Measurements from ENCODE around the gene ZCCHC4. TPM values are rescaled to one million over a fixed set of nuclear protein-coding genes. Genes with fewer than 3 reads are reported as not detected.
A peak's percentile ranks its signal among the peaks of the same experiment; 100 is the strongest.

Gene ZCCHC4, protein sequence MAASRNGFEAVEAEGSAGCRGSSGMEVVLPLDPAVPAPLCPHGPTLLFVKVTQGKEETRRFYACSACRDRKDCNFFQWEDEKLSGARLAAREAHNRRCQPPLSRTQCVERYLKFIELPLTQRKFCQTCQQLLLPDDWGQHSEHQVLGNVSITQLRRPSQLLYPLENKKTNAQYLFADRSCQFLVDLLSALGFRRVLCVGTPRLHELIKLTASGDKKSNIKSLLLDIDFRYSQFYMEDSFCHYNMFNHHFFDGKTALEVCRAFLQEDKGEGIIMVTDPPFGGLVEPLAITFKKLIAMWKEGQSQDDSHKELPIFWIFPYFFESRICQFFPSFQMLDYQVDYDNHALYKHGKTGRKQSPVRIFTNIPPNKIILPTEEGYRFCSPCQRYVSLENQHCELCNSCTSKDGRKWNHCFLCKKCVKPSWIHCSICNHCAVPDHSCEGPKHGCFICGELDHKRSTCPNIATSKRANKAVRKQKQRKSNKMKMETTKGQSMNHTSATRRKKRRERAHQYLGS
- total RNA-seq: 4.1 TPM

DNA sequence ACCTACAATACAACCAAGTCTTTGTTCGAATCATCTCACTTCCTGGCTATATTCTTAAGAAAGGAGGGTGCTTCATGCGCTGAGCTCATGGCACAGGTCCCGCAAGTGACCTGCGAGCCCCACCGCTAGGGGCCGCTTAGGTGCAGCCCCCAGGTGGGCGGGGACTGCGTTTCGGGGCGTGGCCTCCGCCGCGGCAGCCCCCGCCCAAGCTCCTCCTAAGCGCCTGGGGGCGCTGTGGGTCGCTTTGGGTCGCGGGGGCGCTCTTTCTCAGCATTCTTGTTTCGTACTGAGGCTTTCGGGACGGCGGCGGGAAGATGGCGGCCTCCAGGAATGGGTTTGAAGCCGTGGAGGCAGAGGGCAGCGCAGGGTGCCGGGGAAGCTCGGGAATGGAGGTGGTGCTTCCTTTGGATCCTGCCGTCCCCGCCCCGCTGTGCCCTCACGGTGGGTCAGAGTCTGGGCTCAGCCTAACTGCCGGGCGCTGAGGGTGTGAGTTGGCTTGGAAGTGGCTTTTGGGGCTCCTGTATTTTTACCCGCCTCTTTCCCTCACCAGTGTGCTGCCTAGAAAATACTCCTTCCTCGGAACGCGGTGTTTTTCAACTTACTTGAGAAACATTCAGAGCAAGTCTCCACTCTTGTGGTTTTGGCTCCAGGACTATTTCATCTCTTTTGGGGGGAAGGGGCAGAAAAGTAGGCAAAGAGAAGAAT, at the start of gene ZCCHC4:
Gene ZCCHC4, plus strand, starts transcription at position 279 of the 705 bp plus-strand sequence. Its CDS starts 36 bp downstream, at position 315.
- DNase-seq (ENCODE audit: low spot score) (peak; percentile 92), ATAC-seq (peak; percentile 100)

DNA sequence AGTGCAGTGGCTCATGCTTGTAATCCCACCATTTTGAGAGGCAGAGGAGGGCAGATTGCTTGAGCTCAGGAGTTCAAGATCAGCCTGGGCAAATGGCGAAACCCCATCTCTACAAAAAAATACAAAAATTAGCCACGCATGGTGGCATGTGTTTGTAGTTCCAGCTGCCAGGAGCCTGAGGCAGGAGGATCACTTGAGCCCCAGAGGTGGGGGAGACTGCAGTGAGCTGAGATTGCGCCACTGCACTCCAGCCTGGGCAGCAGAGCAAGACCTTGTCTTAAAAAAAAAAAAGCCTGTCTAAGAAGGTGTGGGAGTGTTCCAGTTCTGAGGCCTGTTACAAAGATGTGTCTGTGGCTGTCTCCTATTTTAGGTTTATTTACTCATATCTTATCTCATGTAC, 40.7 kb upstream of the ZCCHC4 start:
- DNase-seq (ENCODE audit: low spot score): no peak

DNA sequence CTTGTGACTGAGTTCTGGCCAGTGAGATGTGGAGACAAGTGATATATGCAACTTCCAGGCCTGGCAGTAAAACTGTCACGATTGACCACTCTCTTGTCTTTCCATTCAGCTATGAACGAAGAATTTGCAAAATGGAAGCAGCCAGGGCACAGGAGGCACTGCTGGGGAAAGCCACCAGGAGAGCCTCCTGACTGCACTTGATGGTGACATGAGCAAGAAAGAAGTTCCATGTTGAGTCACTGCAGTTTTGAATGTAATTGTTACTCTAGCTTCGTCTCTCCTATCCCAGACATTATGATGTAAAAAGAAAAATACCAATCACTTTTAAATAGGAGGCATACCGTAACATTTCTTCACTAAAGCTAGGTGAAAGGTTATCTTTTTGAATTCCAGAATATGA, 32.4 kb upstream of the ZCCHC4 start:
- no peak for ATAC-seq
- no peak for DNase-seq (ENCODE audit: low spot score)

More for the DNA sequence above, 40.7 kb upstream of the ZCCHC4 start:
- no peak for ATAC-seq

DNA sequence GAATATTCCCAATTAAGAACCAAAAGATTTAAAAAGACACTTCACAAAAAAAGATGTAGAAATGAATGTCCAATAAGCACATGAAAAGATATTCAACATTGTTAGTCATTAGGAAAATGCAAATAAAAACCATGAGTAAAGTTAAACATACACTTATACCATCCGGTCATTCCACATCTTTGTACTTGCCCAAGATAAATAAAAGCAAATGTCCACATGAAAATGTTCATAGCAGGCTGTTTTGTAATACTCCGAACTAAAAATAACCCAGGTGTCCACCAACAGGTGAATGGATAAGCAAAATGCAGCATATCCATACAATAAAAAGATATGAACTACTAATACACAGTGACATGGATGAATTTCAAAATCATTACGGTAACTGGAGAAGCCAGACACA, 28.6 kb upstream of the ZCCHC4 start:
- peak; percentile 58 for ATAC-seq
- no peak for DNase-seq (ENCODE audit: low spot score)

DNA sequence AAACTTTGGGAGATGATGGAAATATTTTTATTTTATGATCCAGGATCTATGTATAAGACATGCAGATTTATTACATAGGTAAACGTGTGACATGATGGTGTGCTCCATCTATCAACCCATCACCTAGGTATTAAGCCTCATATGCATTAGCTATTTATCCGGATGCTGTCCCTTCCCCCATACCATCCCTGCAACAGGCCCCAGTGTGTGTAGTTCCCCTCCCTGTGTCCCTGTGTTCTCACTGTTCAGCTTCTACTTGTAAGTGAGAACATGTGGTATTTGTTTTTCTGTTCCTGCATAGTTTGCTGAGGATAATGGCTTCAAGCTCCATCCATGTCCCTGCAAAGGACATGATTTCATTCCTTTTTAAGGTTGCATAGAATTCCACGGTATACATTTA, 28.1 kb upstream of the ZCCHC4 start:
- no peak for ATAC-seq
- no peak for DNase-seq (ENCODE audit: low spot score)

DNA sequence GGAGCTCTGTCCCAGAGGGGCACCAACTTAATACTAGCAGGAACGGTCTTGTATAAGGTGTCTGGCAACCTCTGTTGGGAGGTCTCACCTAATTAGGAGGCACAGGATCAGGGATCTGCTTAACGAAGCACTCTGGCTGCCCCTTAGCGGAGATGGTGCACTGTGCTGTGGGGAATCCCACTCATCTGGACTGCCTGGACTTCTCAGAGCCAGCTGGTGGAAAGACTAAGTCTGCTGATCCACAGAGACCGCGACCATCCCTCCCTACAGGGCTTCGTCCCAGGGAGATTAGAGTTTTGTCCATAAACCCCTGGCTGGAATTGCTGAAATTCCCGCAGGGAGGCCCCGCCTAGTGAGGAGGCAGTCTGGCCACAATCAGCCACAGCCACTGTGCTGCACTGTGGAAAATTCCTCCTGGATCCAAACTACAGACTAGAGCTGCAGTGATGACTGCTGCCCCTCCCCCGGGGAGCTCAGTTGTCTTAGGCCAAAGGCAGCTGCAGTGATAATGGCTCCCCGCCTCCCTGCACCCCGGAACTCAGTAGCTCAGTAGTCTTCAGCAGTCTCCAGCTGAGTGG, 22.0 kb upstream of the ZCCHC4 start:
- ATAC-seq: peak; percentile 41
- no peak for DNase-seq (ENCODE audit: low spot score)

DNA sequence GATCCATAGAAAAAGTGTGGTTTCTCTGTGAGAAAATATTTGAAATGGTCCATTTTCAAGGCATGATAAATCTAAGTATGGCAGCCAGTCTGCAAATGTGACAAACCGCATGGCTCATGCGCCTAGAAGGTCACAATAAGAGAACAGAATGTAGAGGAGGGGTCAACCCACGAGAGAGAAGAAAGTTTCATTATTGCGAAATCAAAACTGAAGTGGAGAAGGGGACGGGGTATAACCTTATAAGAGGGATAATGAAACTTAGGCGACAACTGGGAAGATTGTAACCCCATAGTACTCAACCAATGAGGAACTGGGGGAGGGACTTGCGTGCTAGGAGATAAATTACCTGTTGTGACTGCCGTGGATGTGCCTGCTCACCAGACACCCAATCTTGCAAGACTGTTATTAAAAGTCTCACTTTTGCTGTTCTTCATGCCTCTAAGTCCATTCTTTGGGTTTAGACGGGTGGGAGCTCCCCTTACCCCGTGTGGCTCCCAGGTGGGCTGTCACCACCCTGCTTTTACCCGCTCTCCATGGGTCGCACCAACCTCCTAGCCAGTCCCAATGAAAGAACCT, 21.3 kb upstream of the ZCCHC4 start:
- no peak for DNase-seq (ENCODE audit: low spot score)
- ATAC-seq: no peak

DNA sequence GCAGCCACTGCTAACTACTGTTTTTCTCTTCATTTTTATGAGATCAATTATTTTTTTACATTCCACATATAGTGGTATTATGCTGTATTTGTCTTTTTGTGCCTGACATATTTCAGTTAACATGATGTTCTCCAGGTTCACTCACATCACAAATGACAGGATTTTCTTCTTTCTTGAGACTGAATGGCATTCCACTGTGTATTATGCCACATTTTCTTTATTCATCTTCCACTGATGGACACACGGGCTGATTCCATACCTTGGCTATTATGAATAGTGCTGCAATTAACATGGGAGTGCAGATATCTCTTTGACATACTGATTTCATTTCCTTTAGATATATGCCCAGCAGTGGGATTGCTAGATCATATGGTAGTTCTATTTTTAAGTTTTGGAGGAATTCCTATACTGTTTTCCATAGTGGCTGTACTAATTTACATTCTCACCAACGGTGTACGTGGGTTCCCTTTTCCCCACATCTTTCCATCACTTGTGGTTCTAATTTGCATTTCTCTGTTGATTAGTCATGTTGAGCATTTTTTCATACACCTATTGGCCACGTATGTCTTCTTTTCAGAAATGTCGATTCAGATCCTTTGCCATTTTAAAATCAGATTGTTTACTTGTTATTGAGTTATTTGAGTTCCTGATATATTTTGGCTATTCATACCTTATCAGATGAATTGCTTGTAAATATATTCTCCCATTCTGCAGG, 14.9 kb upstream of the ZCCHC4 start:
- no peak for ATAC-seq

DNA sequence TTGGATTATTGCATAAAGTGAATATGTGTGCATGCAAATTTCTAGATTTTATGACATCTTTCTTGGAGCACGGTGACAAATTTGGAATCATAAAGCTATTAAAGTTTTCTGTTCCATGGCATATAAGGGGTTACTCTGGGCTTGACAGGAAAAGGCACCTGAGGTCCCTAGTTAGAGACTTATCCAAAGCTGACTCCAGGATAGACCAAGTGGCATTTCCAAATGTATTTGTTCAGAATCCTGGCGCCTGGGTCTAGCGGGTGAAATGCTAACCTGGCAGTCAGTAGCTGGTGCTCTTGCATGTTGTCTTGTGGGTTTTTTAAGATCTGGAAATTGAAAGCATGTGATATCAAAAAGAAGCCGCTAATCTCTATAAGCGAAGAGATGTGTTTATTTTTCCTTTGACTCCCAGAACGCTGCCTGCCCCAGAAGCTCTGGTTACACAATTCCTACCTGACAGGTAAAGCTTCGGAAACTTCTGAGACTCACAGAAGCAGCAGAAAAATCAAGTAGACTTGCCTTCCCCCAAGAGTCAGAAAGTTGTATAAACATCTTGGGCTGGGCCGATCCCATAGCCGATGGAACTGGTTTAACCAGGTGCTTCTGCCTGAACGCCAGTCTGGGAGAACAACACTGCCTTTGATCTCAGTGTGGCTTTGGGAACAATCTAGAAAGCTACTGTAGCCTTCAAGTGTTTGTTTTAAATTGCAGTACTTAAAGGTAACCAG, 12.9 kb upstream of the ZCCHC4 start:
- DNase-seq (ENCODE audit: low spot score) (no peak), ATAC-seq (peak; percentile 37)

More for the DNA sequence above, 14.9 kb upstream of the ZCCHC4 start:
- DNase-seq (ENCODE audit: low spot score): no peak

DNA sequence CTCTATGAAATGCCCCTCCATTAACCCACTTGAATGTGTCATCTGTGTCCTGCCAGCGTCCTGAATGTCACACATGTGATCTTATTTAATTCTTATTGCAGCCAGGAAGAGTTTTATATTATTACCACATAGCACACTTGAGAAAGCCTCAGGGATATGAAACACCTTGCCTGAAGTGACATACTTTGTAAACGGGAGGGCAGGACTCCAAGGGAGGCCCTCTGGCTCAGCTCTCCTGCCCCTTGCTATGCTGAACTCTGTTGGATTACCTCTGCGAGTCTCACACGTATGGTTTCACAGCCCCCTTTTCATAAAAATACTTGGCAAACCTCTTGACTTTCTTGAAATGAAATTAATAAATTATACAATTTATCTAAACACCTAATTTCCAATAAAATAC, 11.1 kb upstream of the ZCCHC4 start:
- ATAC-seq (no peak), DNase-seq (ENCODE audit: low spot score) (no peak)

DNA sequence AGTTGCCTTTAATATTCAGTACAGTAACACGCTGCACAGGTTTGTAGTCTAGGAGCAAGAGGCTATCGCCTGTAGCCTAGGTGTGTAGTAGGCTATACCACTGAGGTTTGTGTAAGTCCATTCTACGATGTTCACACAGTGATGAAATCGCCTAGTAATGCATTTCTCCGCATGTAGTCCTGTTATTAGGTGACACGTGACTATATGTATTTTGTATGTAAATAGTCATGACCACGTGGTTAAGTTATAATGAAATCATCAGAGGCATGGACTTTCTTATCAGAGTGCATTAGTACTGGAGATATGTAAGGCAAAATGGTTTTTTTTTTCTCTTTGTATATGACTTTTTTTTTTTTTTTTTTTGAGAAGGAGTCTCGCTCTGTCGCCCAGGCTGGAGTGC, 9.9 kb upstream of the ZCCHC4 start:
- no peak for ATAC-seq

DNA sequence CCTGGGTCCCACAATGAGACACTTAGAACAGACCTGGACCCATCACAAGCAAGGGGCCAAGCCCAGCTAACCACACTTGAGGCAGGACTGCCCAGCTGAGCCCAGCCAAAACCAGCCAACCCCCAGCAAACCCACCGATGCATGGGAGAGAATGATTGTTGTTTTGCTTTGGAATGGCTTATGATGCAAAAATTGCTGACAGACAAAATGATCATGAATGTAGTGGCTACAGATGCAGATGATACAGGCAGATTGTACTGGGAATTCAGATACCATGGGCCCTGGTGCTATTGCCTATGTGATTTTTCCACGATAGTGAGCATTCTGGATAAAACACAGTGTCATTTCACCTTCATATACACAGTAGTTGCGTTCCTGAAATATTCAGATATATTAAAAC, 9.0 kb upstream of the ZCCHC4 start:
- DNase-seq (ENCODE audit: low spot score) (no peak), ATAC-seq (no peak)

More for the DNA sequence above, 9.9 kb upstream of the ZCCHC4 start:
- no peak for DNase-seq (ENCODE audit: low spot score)

DNA sequence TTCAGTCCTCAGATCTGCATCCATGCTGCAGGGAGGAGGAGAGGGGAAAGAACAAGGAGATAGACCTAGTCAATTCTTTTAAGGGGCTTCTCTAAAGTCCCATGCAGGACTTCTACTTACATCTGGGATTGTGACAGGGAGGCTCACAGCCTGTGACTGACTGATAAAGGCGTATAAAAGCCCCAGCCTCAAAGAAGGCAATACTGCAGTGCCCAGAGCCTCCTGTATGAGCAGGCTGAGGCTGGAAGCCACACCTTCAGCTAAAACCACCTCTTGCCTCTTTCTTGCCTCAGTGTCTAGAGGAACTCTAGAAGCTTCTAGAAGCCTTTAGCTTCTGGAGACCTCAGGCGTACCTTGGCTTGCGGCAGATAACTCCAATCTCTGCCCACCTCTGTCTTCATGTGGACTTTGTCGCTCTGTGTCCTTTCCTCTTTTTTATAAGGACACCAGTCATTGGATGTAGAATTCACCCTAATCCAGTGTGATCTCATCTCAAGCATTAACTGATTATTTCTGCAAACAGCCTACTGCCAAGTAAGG, 6.0 kb upstream of the ZCCHC4 start:
- ATAC-seq: no peak
- no peak for DNase-seq (ENCODE audit: low spot score)

DNA sequence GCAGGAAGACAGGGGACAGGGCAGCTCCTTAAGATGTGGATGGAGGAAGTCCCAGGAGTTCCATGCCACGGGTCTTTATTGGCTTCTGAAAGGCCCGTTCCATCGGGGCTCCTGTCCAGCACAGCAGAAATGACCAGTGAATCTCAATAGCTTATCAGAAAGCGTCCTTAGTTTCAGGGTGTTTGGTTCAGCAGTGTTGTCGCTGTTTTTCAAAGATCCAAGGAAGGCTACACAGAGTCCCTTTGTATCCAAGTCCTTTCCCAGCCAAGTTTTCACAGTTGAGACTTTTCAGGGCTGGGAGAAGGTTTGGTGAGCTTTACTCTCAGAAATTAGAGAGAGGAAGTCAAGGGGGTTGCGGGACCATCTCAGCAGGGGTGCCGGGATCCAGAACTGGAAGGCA, 5.0 kb upstream of the ZCCHC4 start:
- no peak for DNase-seq (ENCODE audit: low spot score)
- ATAC-seq: no peak

DNA sequence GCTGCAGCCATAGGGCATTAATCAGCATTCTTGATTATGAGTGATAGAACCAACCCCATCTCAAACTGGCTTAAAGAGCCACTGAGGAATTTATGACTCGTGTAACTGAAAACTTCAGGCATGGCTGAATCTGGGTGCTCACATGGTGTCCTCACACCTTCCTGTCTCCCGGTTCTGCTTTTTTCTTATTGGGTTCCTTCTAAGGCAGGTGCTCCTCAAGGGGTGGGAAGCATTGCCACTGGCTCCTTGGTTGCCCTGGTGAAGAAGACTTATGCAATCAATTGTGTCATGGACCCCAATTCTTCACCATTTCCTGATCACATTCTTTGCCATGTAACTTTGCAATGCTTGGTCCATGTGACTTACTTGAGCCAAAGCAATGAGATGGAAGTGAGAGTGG, 4.3 kb upstream of the ZCCHC4 start:
- DNase-seq (ENCODE audit: low spot score) (no peak), ATAC-seq (no peak)

DNA sequence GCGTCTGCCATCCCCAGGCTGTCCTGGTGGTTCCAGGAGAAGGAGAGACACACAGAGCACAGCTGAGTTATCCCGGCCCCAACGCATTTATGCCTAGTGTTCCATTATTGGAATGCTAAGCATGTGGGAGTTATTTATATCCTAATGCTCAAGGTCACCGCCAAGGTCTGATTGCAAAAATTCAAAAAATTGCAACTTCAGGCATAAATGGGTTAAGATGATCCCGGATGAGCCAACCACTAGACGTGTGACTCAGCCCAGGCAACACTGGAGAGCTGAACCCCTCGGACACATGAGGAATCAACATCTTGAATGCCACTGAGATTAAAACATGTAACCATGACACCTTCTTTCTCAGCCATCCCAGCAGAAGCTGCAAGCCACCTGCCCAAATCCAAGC, 3.8 kb upstream of the ZCCHC4 start:
- no peak for DNase-seq (ENCODE audit: low spot score)
- no peak for ATAC-seq

DNA sequence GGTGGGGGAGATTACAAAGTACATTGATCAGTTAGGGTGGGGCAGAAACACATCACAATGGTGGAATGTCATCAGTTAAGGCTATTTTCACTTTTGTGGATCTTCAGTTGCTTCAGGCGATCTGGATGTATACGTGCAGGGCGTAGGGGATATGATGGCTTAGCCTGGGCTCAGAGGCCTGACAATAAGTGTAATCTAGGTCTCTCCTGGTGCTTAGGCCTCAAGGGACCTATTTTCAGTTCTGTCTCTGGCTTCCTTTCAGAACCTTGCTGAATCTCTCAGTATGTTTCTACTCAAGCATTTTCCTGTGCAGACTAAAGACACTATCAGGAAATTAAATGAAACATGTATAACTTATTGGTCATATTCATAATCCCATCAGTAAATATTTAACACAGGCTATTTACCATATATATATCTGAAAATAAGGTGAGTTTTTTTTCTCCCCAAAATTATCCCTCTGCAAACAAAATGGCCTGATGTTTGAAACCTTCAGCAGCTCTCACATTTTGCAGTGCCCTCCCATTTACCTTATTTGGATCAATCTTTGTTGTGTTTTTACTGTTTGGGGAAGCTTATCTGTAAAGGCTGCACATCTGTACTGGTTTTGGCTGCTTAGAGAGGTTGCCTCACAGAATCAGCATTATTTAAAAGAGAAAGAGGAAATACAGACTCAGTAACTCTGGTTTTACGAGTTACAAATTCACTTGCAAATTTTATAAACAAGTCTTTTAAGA, 2.3 kb upstream of the ZCCHC4 start:
- ATAC-seq: no peak

DNA sequence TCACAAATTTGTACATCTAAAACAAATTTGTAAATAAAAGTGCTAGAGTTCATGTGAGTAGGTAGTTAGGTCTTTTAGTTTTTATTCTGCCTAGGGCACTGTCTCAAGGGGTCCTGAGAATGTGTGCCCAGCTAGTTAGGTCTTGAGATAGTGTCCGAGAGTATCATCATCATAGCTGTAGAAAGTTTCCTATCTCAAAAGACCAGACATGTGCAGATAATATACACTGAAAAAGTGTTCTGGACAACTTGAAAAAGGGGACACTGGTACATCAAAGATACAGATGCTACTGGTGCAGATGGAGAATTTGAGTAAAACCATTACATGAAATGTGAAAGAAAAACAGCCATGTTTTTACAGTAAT, 1.8 kb upstream of the ZCCHC4 start:
- ATAC-seq (no peak), DNase-seq (ENCODE audit: low spot score) (no peak)

More for the DNA sequence above, 2.3 kb upstream of the ZCCHC4 start:
- DNase-seq (ENCODE audit: low spot score): no peak

Measured in left lobe of liver (tissue), 2 donors.